CD4-positive, alpha-beta T cell treated with Interleukin-4 for 4 hours (primary cell): ENCODE measurements around the gene LSM2.
"Not testable (repeated sequence)": the region's sequence is repeated elsewhere in the genome, so short reads cannot be mapped to it uniquely, and the experiment has no call there.

ENCODE experiments used
- DNase-seq: peaks from one replicate; pipeline ENCODE4 v3.0.0-alpha.2; 2020

The LSM2 gene

GRCh38 chr6:31795616-31796298 is 11.0 kb downstream of the LSM2 start, which contains the start of gene VARS1:
TSS of gene VARS1 (minus strand) at chr6:31795752. CDS start at chr6:31795217, 535 bp downstream.
- peak; percentile 83 for DNase-seq

GRCh38 chr6:31794866-31795615 is 11.7 kb downstream of the LSM2 start:
- no peak for DNase-seq

DNA sequence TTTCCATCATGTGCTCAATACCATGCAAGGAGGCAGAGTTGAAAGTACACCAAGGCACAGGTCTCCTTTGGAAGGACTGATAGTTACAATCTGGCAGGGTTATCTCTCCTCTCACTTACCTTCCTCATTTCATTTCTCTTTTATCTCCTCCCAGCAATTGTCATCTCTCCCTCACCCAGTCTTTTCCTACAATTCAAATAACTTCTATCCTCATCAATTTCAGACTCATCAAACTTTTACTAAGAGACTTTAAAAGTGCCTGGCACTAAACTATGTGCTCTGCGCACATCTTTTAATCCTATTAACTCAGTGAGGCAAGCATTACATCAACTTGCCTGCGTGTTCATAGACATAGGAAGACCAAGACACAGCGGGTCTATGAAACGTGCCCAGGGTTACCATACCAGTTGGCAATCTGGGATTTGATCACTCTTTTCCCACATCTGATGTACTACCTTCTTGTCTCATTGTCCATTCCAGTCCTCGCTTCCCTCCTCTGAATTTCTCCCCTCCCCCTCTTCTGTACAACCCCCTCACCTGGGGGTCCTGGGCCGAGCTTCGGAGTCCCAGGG is 12.4 kb downstream of the LSM2 start:
- no peak for DNase-seq

GRCh38 chr6:31793927-31794245 is 12.9 kb downstream of the LSM2 start:
- DNase-seq = not testable (repeated sequence)

DNA sequence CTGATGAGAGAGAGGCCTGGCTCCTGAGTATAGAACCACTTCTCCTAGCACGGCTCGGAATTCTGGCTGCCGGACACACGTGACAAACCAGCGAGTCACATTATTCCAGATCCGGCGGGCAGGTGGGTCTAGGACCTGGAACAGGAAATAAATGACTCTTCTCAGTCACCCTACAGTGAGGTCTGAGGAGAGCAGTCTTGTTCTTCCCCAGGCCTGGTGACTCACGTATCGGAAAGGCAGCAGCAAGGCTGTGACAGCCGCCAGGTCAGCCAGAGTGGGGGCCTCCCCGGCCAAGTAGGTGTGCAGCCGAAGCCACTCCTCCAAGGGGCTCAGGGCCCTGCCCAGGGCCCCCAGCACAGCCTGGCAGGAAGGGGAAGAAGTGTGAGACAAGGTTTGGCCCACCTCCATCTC is 14.0 kb downstream of the LSM2 start:
- no peak for DNase-seq

- no peak for DNase-seq
These were observed 14.7 kb downstream of the LSM2 start for GRCh38 chr6:31792090-31792374.

DNA sequence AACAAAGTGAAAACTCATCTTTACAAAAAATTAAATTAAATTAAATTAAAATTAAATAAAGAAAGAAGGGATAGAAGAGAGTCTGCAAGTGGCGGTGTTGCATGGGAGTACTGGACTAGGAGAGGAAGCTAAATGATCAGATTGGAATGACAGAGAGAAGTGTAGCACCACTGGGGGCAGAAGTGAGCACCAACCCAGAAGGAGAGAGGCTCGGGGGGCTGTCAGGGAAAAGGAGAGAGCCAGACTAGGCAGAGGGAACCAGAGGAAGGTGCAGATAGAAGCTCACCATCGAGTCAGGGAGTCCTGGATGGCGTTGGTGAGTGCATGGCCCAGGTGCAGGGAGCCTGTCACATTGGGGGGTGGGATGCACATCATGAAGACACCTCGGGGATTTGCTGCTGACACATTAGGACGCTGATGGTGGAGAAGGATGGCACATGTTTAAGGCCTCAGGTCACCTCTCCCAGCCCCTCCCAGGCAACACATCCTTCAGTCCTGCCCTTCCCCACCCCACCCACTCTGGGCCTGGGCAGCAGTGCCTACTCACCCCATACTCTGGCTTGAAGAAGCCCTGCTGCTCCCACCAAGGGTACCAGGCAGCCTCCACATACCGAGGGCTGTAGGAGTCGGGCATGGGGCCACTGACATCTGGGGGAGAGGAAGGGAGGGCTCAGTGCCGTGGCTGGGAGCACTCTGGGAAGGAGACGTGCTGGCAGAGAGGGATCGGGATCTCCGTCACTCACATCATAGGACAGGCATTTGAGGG is 15.3 kb downstream of the LSM2 start:
- no peak for DNase-seq

DNA sequence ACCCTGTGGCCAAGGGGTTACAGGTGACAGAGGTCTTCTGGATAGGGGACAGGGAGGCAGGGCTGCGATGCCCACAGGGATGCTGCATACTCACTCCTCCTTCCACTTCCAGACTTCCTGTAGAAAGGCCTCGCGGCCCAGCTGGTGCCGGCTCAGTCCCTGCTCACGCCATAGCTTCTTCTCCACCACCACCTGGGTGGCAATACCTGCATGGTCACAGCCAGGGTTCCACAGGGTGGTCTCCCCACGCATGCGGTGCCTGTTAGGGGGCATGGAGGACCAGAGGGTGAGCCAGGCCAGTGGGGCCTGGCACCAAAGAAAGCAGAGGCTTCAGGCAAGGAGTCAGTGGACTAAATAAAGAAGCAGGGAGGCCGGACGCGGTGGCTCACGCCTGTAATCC is 21.3 kb downstream of the LSM2 start:
- no peak for DNase-seq

GRCh38 chr6:31784098-31784925 is 22.5 kb downstream of the LSM2 start:
- no peak for DNase-seq

DNA sequence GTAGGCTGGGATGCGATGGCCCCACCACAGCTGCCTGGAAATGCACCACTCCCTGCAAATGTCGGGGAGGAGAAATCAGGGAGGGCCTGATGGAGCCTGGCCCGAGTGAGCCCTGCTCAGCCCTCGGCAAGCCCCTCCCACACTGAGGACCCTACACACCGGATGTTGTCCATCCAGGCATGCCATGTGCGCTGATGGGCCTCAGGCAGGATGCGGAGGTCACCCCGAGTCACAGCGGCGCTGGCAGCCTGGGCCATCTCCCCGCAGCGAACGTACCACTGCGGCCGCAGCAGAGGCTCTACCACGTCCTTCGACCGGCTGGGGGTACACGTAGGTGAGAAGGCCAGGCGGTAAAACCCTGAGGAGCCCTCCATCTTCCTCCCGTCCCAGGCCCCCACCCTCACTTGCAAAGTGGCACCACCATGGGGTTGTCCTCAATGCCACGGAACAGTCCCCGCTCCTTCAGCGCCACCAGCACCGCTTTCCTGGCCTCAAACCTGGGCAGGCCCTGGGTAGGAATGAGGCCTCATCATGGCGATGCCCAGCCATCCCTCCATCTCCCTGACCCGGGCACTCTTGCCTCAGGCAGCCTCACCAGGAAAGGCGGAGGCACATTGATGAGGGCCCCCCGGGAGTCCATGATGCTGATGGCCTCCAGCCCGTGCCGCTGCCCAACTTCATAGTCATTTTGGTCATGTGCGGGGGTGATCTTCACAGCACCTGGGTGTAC is 24.5 kb downstream of the LSM2 start:
- no peak for DNase-seq

GRCh38 chr6:31781244-31782125 is 25.3 kb downstream of the LSM2 start:
- no peak for DNase-seq

GRCh38 chr6:31780507-31781243 is 26.1 kb downstream of the LSM2 start:
- DNase-seq = no peak

DNA sequence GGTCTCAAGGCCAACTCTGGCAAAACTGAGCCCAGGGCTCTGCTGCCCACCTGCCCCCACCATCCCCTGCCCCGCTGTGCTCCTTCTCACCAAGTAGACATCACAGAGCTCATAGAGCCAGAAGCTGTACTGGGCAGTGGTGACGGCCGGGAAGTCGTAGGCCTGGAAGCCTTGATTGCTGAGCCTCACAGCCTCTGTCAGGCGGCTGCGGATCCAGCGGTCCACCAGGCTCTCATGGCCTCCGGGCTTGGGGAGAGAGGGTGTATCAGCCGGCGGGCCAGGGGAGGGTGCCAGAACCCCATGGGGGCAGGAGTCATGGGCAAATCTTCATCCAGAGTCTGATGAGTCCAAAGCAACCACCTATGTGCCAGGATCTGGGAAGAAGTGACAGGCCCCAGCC is 26.9 kb downstream of the LSM2 start:
- DNase-seq = no peak

DNA sequence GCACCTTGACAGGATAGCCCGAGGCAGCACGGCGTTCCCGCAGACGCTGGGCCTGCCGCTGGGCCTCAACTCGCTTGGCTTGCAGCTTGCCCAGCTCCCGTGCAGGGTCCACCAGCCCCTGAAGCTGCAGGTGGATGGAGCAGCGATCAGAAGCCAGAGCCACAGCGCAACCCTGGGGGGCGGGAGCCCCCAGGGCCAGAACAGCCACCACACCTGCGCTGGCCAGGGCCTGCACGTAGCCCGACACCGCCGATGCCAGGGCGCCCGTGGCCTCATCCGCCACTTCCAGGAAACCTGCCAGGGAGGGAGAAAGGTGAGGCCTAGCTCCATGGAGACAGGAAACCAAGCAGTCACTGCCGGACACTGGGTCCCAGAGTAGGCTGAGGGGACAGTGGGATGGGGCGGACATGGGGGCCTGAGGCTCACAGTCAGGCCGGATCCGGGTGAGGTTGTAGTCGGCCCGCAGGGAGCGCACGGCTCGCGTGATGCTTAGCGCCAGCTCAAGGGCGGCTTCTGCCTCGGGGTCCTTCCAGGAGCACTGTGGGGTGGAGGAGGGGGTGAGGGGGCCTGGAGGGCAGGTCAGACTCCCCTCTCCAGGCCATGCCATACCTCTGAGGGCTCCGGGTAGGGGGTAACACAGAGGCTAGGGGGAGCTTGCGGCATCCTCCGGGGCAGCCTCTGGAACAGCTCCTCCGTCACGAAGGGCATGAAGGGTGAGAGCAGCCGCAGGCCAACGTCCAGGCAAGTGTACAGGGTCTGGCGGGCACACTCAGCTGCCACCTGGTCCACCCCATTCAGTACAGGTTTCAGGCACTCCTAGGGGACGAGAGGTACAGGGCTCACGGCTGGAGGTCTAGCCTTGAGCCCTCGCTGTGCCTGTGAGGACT is 27.5 kb downstream of the LSM2 start:
- DNase-seq = no peak

DNA sequence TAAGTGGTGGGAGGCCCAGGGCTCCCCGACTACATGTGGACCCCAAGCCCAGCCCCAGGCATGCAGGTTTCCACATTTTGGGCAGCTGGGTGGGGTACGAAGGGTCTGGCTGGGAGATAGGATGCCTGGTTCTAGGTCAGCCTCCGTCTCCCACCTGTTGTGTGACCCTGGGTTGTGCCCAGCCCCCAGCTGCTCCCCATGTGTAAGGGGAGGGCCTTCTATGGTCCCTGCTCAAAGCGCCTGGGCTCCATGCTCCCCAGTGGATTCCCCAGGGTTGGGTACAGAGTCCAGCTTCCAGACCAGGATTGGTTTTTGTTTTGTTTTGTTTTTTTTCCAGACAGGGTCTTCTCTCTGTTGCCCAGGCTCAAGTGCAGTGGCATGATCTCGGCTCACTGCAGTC is 28.6 kb downstream of the LSM2 start:
- no peak for DNase-seq

- no peak for DNase-seq
These were observed 29.1 kb downstream of the LSM2 start for GRCh38 chr6:31777667-31778050.

DNA sequence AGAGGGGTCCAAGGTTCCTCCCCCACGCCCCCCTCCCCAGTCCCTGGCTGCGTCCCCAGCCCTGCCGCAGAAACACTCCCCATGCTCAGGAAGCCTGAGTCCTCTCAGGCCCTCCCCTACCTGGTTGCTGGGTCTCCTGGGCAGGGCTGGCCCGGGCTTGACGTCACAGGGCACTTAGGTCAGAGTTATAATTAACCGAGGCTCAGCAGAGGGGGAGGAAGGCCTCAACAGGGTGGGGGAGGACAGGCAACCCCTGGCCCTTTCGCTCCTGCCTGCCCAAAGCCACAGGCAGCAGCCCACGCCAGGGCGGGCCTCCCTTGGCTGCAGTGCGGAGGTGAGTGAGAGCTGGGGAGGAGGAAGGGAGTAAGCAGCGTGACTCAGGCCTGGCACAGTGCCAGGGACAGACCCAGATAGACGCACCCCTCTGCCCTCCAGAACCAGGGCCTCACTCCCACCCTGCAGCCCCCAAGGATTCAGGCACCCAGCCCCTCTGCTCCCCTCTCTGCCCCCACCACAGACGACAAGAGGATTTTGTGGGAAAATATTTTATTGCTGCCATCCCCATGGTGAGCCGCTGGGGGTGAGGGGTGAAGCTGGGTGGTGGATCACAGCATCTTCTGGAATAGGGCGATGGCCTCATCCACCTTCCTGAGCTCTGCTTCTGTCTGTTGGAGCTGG is 29.6 kb downstream of the LSM2 start, which contains the start of gene VWA7:
Gene VWA7 (minus strand): TSS at position 340 of the 678 bp plus-strand sequence. CDS start 549 bp downstream, outside the sequence.
- DNase-seq = peak; percentile 75

DNA sequence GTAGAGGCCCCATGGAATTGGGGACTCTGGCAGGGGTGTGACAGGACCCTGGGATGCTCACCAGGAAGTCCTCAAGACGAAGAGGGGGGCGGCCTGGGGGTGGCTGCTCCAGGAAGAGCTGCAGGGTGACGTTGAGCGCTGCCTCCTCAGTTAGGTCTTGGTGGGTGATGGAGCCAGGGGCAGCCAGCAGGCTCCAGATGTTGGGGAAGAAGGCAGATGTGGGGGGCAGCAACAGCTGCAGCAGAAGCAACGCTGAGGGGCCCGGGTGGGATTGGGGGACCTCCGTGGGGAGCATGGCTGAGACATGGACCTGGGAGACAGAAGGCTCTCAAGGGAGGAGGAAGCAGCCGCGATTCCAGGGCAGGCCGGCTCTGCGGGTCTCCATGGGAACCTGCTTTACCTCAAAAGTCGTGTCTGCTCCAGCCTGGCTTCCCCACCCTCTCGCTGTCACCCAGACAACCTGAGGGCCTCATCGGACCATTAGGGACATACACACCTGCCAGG is 30.2 kb downstream of the LSM2 start:
- no peak for DNase-seq
